ENCODE results near the gene KIF5C. TPM values are rescaled to one million over a fixed set of nuclear protein-coding genes. Genes with fewer than 3 reads are reported as not detected.

KIF5C gene
- total RNA-seq, 1 donor: under 0.01 TPM

- DNase-seq (ENCODE audit: low read depth): no peak
- TF ChIP-seq CTCF (IDR thresholded peaks at IDR 0.05; ENCODE audit: insufficient read depth, low read depth, low read length): no peak
- H3K4me3 ChIP-seq (ENCODE audit: low read depth, low read length): no peak overlapping the region
Observed at GRCh38 chr2:148965623-148966437, 90.8 kb downstream of the KIF5C start.

- TF ChIP-seq CTCF (IDR thresholded peaks at IDR 0.05; ENCODE audit: insufficient read depth, low read depth, low read length): no peak
- DNase-seq (ENCODE audit: low read depth): no peak
Observed at GRCh38 chr2:148966438-148966758, 91.4 kb downstream of the KIF5C start.

GRCh38 chr2:148967056-148967455, 92.0 kb downstream of the KIF5C start:
- H3K4me3 ChIP-seq (ENCODE audit: low read depth, low read length): no peak overlapping the region
- TF ChIP-seq CTCF (IDR thresholded peaks at IDR 0.05; ENCODE audit: insufficient read depth, low read depth, low read length): no peak
- DNase-seq (ENCODE audit: low read depth): no peak

More at GRCh38 chr2:148966438-148966758, 91.4 kb downstream of the KIF5C start:
- no peak overlapping the region for H3K4me3 ChIP-seq (ENCODE audit: low read depth, low read length)

- TF ChIP-seq CTCF (IDR thresholded peaks at IDR 0.05; ENCODE audit: insufficient read depth, low read depth, low read length): no peak
- peak; percentile 2 for DNase-seq (ENCODE audit: low read depth)
- H3K4me3 ChIP-seq (ENCODE audit: low read depth, low read length): no peak overlapping the region
Observed at GRCh38 chr2:148967578-148967977, 92.6 kb downstream of the KIF5C start.

- no peak for TF ChIP-seq CTCF (IDR thresholded peaks at IDR 0.05; ENCODE audit: insufficient read depth, low read depth, low read length)
- H3K4me3 ChIP-seq (ENCODE audit: low read depth, low read length): no peak overlapping the region
- DNase-seq (ENCODE audit: low read depth): no peak
Observed at GRCh38 chr2:148968301-148968700, 93.3 kb downstream of the KIF5C start.

GRCh38 chr2:148968776-148969319, 93.8 kb downstream of the KIF5C start:
- DNase-seq (ENCODE audit: low read depth): no peak
- no peak for TF ChIP-seq CTCF (IDR thresholded peaks at IDR 0.05; ENCODE audit: insufficient read depth, low read depth, low read length)
- no peak overlapping the region for H3K4me3 ChIP-seq (ENCODE audit: low read depth, low read length)
